ENCODE data around the gene E2F3. TPM values are rescaled to one million over a fixed set of nuclear protein-coding genes. Genes with fewer than 3 reads are reported as not detected.

Gene E2F3
- polyA plus RNA-seq, 2 of the 4 experiments (the other 2 are of a cell fraction), result 14.4 to 18.0 TPM

DNA sequence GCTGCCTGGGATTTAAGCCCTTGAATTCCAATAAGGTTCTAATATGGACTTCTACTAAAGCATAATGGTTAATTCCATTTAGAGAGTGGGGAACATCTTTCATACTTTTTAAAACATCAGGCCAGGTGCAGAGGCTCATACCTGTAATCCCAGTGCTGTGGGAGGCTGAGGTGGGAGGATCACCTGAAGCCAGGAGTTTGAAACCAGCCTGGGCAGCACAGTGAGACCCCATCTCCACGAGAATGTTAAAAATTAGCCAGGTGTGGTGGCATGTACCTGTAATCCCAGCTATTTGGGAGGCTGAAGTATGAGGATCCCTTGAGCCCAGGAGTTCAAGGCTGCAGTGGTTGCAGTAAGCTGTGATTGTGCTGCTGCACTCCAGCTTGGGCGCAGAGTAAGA lies 35.0 kb downstream of the E2F3 start:
- FAIRE-seq (no peak), DNase-seq (ENCODE audit: low read depth in 1 of 2, low spot score in 1 of 2) (no peak), ATAC-seq (no peak)
- Histone ChIP-seq H3K9me3 (peaks cover 2% of the 10 kb centered on the region; the same call in 1 of the 3 replicates), H3K4me3 (no peak overlapping the region), H3K4me2 (no peak overlapping the region), H3K4me1 (no peaks in the 10 kb centered on the region), H3K27ac (no peak overlapping the region)
- 94% methylated on average over 2 of the region's 2 CpGs for WGBS (ENCODE audit: missing lambda C conversion rate)
- CTCF ChIA-PET, result no interaction called here
- POLR2A ChIA-PET, result no interaction called here
- TF ChIP-seq RARB (CRISPR knock-in tag; IDR thresholded peaks at IDR 0.05), result no peak
- no peak for TF ChIP-seq FOXS1 (CRISPR knock-in tag; IDR thresholded peaks at IDR 0.05)
- no peak for TF ChIP-seq JUNB (IDR thresholded peaks at IDR 0.05)
- no peak for TF ChIP-seq SREBF2 (IDR thresholded peaks at IDR 0.05)
- no peak for TF ChIP-seq RNF2 (IDR thresholded peaks at IDR 0.05; ENCODE audit: borderline replicate concordance, low read depth)

DNA sequence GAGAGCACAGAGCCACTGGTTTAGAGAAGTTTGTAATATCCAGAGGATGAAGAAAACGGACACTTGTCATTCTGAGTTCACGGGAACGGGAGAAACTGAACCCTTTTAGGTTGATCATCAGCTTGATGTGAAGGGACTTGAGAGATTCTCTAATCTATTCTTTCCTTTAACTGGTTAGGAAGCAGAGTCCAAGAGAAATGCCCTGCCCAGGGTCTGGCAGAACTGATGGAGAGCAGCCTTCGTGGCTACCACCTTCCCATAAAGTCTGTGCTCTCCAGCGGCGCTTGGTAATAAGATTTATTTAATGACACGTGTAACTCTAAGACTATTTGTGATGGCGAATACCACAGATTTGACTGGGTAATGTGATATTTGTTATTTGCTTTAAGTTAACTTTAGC lies 36.0 kb downstream of the E2F3 start:
- WGBS (ENCODE audit: missing lambda C conversion rate), result 91% methylated on average over 8 of the region's 8 CpGs
- CTCF ChIA-PET, result interaction anchor here (0.7 to 1.5 kb wide), 2 partner anchors 90 to 539 kb away, joined by 3 read pairs; no protein-coding TSS in a partner anchor
- Histone ChIP-seq H3K4me3 (no peak overlapping the region), H3K27ac (no peak overlapping the region), H3K9me3 (peaks cover 2% of the 10 kb centered on the region; the same call in 1 of the 3 replicates), H3K4me1 (no peaks in the 10 kb centered on the region), H3K4me2 (no peak overlapping the region)
- TF ChIP-seq, protein P1, sequence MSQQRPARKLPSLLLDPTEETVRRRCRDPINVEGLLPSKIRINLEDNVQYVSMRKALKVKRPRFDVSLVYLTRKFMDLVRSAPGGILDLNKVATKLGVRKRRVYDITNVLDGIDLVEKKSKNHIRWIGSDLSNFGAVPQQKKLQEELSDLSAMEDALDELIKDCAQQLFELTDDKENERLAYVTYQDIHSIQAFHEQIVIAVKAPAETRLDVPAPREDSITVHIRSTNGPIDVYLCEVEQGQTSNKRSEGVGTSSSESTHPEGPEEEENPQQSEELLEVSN (IDR thresholded peaks at IDR 0.05; ENCODE audit: borderline replicate concordance, low read depth), result no peak
- TF ChIP-seq, protein P2, sequence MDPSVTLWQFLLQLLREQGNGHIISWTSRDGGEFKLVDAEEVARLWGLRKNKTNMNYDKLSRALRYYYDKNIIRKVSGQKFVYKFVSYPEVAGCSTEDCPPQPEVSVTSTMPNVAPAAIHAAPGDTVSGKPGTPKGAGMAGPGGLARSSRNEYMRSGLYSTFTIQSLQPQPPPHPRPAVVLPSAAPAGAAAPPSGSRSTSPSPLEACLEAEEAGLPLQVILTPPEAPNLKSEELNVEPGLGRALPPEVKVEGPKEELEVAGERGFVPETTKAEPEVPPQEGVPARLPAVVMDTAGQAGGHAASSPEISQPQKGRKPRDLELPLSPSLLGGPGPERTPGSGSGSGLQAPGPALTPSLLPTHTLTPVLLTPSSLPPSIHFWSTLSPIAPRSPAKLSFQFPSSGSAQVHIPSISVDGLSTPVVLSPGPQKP (IDR thresholded peaks at IDR 0.05; ENCODE audit: low read depth, low read length), result no peak
- TF ChIP-seq CBX2 (IDR thresholded peaks at IDR 0.05; ENCODE audit: borderline replicate concordance, low read depth) (no peak), PHF8 (IDR thresholded peaks at IDR 0.05; ENCODE audit: borderline replicate concordance, low read depth) (no peak), EP300 (IDR thresholded peaks at IDR 0.05) (no peak), SREBF2 (IDR thresholded peaks at IDR 0.05) (no peak), CHD4 (IDR thresholded peaks at IDR 0.05; ENCODE audit: borderline replicate concordance) (no peak), TP53 (CRISPR knock-in tag; IDR thresholded peaks at IDR 0.05) (no peak), MAX (IDR thresholded peaks at IDR 0.05) (no peak), MAZ (IDR thresholded peaks at IDR 0.05; ENCODE audit: borderline replicate concordance, low read depth, low read length) (no peak), JUNB (IDR thresholded peaks at IDR 0.05) (no peak), HOXA7 (CRISPR knock-in tag; IDR thresholded peaks at IDR 0.05) (no peak), RFX5 (IDR thresholded peaks at IDR 0.05) (no peak), ZSCAN20 (CRISPR knock-in tag; IDR thresholded peaks at IDR 0.05) (no peak), MYC (IDR thresholded peaks at IDR 0.05; ENCODE audit: borderline replicate concordance, low read length) (no peak), BHLHE40 (IDR thresholded peaks at IDR 0.05; ENCODE audit: low read depth, low read length) (no peak)
- no peak for ATAC-seq
- POLR2A ChIA-PET, result no interaction called here
- DNase-seq (ENCODE audit: low read depth in 1 of 2, low spot score in 1 of 2), result no peak
- no peak for FAIRE-seq

GRCh38 chr6:20438462-20439070 lies 36.9 kb downstream of the E2F3 start:
- H3K4me2 ChIP-seq, result no peak overlapping the region
- CTCF ChIA-PET, result interaction anchor here (0.6 to 1.5 kb wide), 3 partner anchors 34 to 91 kb away, joined by 3 to 4 read pairs (median 3); no protein-coding TSS in a partner anchor
- H3K27ac ChIP-seq, result no peak overlapping the region
- WGBS (ENCODE audit: missing lambda C conversion rate), result 94% methylated on average over 4 of the region's 4 CpGs
- H3K4me1 ChIP-seq, result no peaks in the 10 kb centered on the region; the same call in 2 of the 3 replicates
- TF ChIP-seq MAFK (IDR thresholded peaks at IDR 0.05; ENCODE audit: partially characterized antibody) (no peak), PBX3 (IDR thresholded peaks at IDR 0.05) (no peak), RCOR1 (IDR thresholded peaks at IDR 0.05; ENCODE audit: low read depth, low read length) (no peak), RAD21 (conservative IDR thresholded peaks at IDR 0.05 in 1 of 2, IDR thresholded peaks at IDR 0.05 in 1 of 2) (no peak), HOXB13 (CRISPR knock-in tag; IDR thresholded peaks at IDR 0.05; ENCODE audit: low read depth) (no peak), NPAS2 (CRISPR knock-in tag; IDR thresholded peaks at IDR 0.05; ENCODE audit: borderline replicate concordance) (no peak), POLR2A (IDR thresholded peaks at IDR 0.05; ENCODE audit: low read length) (no peak), NFE2L2 (conservative IDR thresholded peaks at IDR 0.05; ENCODE audit: low read length) (no peak), MAZ (IDR thresholded peaks at IDR 0.05; ENCODE audit: borderline replicate concordance, low read depth, low read length) (no peak)
- TF ChIP-seq, protein P3, sequence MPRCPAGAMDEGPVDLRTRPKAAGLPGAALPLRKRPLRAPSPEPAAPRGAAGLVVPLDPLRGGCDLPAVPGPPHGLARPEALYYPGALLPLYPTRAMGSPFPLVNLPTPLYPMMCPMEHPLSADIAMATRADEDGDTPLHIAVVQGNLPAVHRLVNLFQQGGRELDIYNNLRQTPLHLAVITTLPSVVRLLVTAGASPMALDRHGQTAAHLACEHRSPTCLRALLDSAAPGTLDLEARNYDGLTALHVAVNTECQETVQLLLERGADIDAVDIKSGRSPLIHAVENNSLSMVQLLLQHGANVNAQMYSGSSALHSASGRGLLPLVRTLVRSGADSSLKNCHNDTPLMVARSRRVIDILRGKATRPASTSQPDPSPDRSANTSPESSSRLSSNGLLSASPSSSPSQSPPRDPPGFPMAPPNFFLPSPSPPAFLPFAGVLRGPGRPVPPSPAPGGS (IDR thresholded peaks at IDR 0.05), result no peak
- peaks cover 2% of the 10 kb centered on the region; the same call in 1 of the 3 replicates for H3K9me3 ChIP-seq
- H3K4me3 ChIP-seq, result no peak overlapping the region
- POLR2A ChIA-PET, result no interaction called here
- ATAC-seq, result no peak
- FAIRE-seq, result no peak
- DNase-seq (ENCODE audit: low read depth in 1 of 2, low spot score in 1 of 2), result no peak

Measured in A549 (cell line).